GM19238 (cell line): ENCODE results near the gene CHRNA3.
A peak's percentile ranks its signal among the peaks of the same experiment; 100 is the strongest.

Experiments used
- DNase-seq: peaks from one replicate; pipeline ENCODE4 v3.0.0; 2011; ENCODE audit warnings: low spot score; ENCODE audit not compliant: insufficient read length

Gene CHRNA3

DNA sequence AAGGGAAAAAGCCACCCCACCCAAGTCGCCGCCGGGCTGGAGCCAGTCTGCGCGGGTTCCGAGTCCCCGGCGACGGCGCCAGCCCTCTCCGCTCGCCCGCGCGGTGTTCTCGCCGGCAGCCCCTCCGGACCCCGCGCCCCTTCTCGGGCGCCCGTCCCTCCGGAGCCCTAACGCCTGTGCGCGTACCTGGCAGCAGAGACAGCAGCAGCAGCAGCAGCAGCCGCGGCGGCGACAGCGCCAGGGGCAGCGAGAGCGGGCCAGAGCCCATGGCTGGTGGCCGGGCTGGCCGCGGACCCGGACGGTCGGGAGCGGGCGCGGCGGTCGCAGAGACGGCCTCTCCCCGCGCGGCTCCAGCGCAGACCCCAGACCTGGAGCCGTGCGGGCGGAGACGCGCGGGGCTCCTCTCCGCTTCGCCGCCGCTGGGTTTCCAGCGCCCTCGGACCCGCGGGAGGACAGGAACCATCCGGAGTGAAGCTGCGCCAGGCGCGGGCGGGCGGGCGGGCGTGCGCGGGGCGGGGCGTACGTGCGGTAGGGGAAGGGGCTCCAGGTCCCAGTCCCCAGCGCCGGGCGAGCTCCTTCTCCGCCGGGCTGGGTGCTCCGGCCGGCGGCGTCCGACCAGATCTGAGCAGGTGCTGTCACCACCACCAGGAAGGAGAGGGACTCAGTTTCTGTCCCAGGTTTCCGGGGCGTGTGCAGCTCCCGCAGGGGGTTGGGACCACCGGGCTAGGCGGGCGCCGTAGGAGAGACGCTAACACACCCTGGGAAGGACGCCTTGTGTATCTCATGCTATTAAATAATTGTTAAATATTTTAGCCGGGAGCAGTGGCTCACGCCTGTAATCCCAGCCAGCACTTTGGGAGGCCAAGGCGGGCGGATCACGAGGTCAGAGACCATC is at the start of gene CHRNA3:
TSS of gene CHRNA3 (minus strand) at position 470 of the 895 bp plus-strand sequence. CDS start at position 268, 202 bp downstream.
- DNase-seq = no peak

- DNase-seq = no peak
These were observed 48.2 kb upstream of the CHRNA3 start for GRCh38 chr15:78668987-78669386.

- DNase-seq = no peak
These were observed 46.9 kb upstream of the CHRNA3 start for GRCh38 chr15:78667578-78668236.

GRCh38 chr15:78666010-78666409 is 45.2 kb upstream of the CHRNA3 start:
- DNase-seq = no peak

DNA sequence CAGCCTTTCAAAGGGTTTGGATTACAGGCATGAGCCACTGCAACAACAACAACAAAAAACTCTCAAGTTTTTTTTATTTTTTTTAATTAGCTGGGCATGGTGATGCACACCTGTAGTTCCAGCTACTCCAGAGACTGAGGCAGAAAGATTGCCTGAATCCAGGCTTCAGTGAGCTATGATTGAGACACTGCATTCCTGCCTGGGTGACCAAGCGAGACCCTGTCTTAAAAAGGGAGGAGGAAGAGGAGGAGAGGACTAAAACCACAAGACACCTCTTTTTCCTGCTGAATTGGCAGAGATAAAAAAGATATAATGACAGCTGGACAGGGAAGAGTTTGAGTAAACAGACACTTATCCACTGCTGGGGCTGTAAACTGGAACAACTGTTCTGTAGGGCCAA is 42.9 kb upstream of the CHRNA3 start:
- DNase-seq = no peak

DNA sequence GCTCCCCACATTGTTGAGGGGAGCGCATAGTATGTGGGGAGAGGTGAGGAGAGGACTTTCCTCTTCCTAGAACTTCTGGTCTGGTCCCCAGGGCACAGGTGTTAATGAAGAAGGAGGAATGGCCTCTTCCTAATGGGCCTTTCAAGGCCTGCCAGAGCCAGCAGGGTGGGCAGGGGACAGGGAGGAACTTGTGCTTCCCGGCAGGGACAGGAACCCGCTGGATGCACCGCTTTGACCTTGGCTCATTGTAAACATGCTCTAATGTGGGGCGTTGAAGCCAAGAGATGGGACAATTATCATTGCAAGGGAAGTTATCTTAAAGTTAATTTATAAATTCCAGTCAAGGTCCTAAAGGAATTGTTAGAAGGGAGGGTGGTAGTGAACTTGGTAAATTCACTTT is 41.2 kb upstream of the CHRNA3 start:
- DNase-seq = no peak

- no peak for DNase-seq
These were observed 40.2 kb upstream of the CHRNA3 start for GRCh38 chr15:78661001-78661400.

DNA sequence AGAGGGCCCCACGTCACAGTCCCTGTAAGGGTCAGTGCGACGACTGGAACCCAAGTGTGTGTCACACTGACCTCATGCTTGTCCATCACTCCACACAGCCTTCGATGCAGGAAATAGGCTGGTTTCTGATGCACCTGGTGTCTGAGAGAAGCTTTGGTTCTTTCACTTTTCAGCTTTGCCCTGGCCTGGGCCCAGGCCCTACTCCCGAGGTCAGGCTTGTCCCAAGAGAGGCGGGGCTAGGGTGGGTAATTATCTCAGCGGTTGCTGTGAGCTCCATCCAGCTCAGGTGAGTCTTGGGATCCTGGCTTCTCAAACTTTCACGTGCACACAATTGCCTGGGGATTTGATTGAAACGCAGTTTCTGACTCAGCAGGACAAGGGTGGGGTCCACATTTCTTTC is 39.8 kb upstream of the CHRNA3 start:
- DNase-seq = no peak

GRCh38 chr15:78658823-78659222 is 38.0 kb upstream of the CHRNA3 start:
- DNase-seq = no peak

GRCh38 chr15:78654272-78654671 is 33.5 kb upstream of the CHRNA3 start:
- no peak for DNase-seq

DNA sequence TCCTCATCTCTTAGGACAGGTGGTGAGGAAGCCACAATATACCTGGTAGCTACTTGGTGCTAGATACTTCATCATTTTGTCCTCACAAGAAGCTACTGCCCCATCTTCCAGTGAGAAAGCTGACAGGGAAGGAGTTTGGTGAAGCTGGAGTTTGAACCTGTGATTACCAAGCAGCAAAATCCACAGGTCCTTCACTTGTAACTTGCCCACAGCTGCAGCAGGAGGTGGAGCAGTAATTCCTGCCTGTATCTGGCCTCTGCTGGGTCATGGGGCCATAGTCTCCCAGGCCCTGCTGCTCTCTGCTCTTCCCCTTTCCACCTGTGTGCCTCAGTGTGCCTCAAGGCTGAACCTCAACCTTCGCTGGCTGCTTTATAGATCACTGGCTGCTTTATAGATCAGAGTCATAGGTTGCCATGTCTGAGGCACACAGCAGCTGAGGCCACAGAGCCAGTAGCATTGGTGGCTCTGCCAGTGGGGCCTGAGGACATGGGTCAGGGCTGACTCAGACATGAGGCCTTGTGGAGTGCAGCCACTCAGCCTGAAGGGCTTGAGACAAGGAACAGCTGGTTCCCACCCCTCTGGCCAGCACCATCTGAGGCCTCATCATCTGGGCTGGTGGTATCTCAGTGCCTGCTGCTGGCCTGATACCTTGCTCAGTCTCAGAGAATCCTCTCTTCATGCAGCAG is 31.3 kb upstream of the CHRNA3 start:
- DNase-seq = no peak

GRCh38 chr15:78651007-78651406 is 30.2 kb upstream of the CHRNA3 start:
- DNase-seq = no peak

DNA sequence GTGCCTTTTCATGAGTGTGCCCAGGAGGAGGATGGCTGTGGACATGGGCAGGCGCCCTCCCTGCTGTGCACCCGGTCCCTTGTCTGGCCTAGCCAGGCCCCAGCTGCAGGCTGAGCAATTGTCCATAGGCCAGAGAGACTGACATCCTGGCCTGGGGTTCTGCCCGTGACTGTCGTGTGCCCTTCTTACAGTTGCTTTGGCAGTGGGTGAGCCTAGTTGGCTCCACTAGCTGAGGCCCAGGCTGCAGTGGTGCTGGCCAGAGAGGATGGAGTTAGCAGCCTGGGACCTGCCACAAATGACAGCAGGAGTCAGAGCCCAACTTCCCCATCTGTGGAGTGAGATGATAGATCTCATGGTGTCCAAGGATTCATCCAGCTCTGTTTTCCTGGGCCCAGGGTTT is 29.2 kb upstream of the CHRNA3 start:
- DNase-seq = no peak

- DNase-seq = no peak
These were observed 24.2 kb upstream of the CHRNA3 start for GRCh38 chr15:78645009-78645408.

DNA sequence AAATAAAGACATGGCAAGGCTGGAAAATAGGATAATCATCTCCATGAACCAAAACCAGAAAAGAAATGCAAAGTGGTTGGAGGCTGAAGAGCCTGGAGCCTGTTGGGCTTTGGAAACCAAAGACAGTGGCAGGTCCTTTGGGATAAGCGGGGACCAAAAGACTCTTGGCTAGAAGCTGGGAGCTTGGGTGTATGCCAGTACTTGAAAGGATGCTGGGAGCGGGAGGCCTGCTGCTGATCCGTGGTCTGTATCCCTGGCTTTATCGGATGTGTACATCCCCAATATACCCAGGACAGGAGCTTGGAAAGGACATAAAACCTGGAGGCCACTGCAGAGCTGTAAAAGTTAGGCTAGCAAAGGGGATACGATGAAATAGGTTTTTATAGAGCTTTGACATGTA is 21.5 kb upstream of the CHRNA3 start:
- no peak for DNase-seq

DNA sequence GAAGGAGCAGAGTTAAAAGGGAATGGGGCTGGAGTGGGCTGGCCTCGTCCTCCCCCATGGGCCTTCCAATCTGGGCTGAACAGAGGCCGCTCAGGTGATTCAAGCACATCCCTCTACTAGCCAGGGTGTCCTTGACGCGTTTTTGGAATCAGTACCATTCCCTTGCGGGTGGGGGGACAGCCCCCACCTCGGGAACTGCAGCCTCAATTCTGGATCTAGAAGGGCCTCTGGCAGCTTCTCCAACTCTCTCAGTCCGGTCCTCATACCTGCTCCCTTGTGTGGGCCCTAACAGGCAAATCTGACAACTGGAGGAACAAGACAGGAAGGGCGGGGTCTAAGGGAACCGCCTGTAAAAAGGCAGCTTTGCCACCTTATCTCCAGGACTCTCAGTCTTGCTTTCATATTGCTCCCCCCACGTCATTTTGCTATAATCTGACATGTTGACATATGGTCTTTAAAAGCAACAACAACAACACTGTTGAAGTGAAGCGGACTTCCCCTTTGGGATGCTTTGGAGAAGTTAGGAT is 21.0 kb upstream of the CHRNA3 start:
- no peak for DNase-seq

- DNase-seq = no peak
These were observed 20.4 kb upstream of the CHRNA3 start, which contains the start of gene CHRNB4 for GRCh38 chr15:78641102-78641748. TSS of gene CHRNB4 (minus strand) at chr15:78641210. CDS start at chr15:78641133, 77 bp downstream.

DNA sequence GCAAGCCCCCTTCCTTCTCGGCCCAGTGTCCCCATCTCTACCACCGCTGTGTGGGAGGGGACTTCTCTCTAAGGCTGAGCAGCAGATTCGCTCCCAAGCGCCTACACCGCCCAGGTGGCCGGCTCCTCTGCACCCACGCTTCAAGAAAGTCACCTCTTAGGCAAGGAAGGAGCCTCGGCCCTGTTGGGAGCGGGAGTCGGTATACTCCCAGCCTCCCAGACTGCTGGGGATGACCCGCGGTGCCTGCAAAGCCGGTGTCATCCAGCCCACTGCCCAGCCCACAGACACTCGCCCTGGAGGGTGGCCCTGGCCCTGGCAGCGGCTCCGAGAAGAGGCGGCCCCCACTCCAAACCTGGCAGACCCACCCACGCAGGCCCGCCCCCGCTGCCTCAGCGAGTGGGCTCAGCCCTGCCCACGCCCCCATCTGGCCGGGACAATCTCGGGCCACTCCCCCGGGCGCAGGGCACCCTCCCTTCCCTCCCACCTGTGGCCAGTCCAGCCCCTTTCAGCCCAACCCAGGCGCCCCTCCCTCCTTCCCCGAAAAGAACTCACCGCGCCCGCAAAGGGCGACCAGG is 19.8 kb upstream of the CHRNA3 start:
- no peak for DNase-seq

DNA sequence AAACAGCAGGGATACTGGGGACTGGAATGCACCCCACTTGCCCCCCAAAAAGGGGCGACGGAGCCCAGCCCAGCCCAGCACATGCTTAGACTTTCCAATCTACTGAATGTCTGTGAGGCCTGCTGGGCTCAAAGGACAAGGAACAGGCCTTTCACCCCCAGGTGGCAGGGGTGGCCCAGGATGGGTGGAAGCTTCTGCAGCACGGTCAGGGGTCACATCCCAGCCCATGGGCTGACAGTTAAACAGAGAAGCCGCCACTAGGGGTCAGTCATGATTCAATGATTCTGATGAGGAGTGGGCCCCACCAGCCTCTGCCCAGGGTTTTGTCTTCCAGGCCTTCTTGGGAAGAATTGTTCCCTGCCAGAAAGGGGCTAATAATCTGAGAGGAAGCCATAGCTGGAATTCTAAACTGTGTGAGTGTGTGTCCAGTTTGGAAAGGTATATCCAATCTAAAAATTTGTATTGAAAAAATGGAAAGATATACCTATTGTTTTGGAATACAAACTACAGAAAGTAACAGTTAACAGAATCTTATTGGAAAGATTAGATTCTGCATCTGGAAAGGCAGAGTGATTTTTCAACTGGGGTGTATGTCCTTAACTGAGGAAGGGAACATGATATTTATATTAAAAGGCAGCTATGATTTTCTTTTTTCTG is 18.0 kb upstream of the CHRNA3 start:
- peak; percentile 58 for DNase-seq

- DNase-seq = no peak
These were observed 17.1 kb upstream of the CHRNA3 start for GRCh38 chr15:78637776-78638435.
